Lower leg skin (tissue), 4 donors: ENCODE measurements around the gene ASB5. TPM values are rescaled to one million over a fixed set of nuclear protein-coding genes. Genes with fewer than 3 reads are reported as not detected.

Experiments used
- DNase-seq, 2 donors: peaks; one replicate each; pipeline ENCODE4 v3.0.0-alpha.2; 2019; ENCODE audit warnings: low spot score in 2 of 2
- H3K4me3 ChIP-seq: fragments of 200-600 bp; sonication (generic); 2 replicates; pipeline ENCODE4 v1.5.1; 2017; ENCODE audit warnings: mild to moderate bottlenecking, low read depth; ENCODE audit not compliant: poor library complexity, severe bottlenecking
- CTCF ChIP-seq, 3 donors: fragments of 450-650 bp; IDR thresholded peaks; one replicate each; pipeline ENCODE4 v1.5.1; 2016; ENCODE audit warnings: antibody characterized with exemption in 3 of 3, mild to moderate bottlenecking in 3 of 3, moderate library complexity in 2 of 3
- POLR2A ChIP-seq, 2 donors: fragments of 450-650 bp; IDR thresholded peaks; one replicate each; pipeline ENCODE4 v1.6.1; 2016 to 2017; ENCODE audit warnings: antibody characterized with exemption in 2 of 2, mild to moderate bottlenecking in 1 of 2, moderate library complexity in 1 of 2
- WGBS, 2 donors: methylation state at CpG; one replicate each; pipeline ENCODE4 v1.1.5; 2018; 5-methylcytosine and 5-hydroxymethylcytosine counted together
- intact Hi-C: fragments of 100-400 bp; cut with DNase I; formaldehyde crosslinking; loops from one replicate; pipeline ENCODE4 v1.15.0; 2023; ENCODE audit warnings: low total_unique reads
- total RNA-seq, 4 donors: library from RNA; depleted of rRNA; stranded (reverse); fragments of >200 nt; gene quantifications; one replicate each; pipeline ENCODE4 v1.1.0, GENCODE V29; 2016

ASB5 gene
- total RNA-seq, 4 donors from 2014 or later = 0.07 TPM; not detected in 3

- intact Hi-C loops = no loop called here
- 85 to 87% methylated on average over 3 of the region's 3 CpGs for WGBS, 2 donors
- no peak for DNase-seq
- TF ChIP-seq POLR2A (IDR thresholded peaks at IDR 0.05) (no peak), CTCF (IDR thresholded peaks at IDR 0.05) (no peak)
- no peak overlapping the region for H3K4me3 ChIP-seq
Observed at GRCh38 chr4:176258135-176258534, 10.9 kb downstream of the ASB5 start.

GRCh38 chr4:176256921-176257320 is 12.1 kb downstream of the ASB5 start:
- no peak overlapping the region for H3K4me3 ChIP-seq
- TF ChIP-seq POLR2A (IDR thresholded peaks at IDR 0.05) = no peak
- no peak for TF ChIP-seq CTCF (IDR thresholded peaks at IDR 0.05)
- intact Hi-C loops = no loop called here
- 39 to 50% methylated on average over 1 of the region's 1 CpG for WGBS, 2 donors
- DNase-seq = no peak

- WGBS, 2 donors = 92 to 94% methylated on average over 1 of the region's 1 CpG
- intact Hi-C loops = no loop called here
Observed at GRCh38 chr4:176242764-176243347, 26.2 kb downstream of the ASB5 start.

GRCh38 chr4:176241703-176242102 is 27.3 kb downstream of the ASB5 start:
- DNase-seq = no peak
- intact Hi-C loops = no loop called here

More at GRCh38 chr4:176242764-176243347, 26.2 kb downstream of the ASB5 start:
- DNase-seq = no peak
- no peak overlapping the region for H3K4me3 ChIP-seq
- TF ChIP-seq CTCF (IDR thresholded peaks at IDR 0.05) = no peak
- TF ChIP-seq POLR2A (IDR thresholded peaks at IDR 0.05) = no peak

GRCh38 chr4:176238826-176239225 is 30.2 kb downstream of the ASB5 start:
- no peak for TF ChIP-seq CTCF (IDR thresholded peaks at IDR 0.05)
- TF ChIP-seq POLR2A (IDR thresholded peaks at IDR 0.05) = no peak
- WGBS, 2 donors = 65 to 68% methylated on average over 4 of the region's 4 CpGs
- H3K4me3 ChIP-seq = no peak overlapping the region
- intact Hi-C loops = no loop called here
- DNase-seq = no peak

More at GRCh38 chr4:176241703-176242102, 27.3 kb downstream of the ASB5 start:
- H3K4me3 ChIP-seq = no peak overlapping the region
- TF ChIP-seq CTCF (IDR thresholded peaks at IDR 0.05) = no peak
- no peak for TF ChIP-seq POLR2A (IDR thresholded peaks at IDR 0.05)
- WGBS, 2 donors = 89 to 91% methylated on average over 8 of the region's 8 CpGs

GRCh38 chr4:176238157-176238610 is 30.8 kb downstream of the ASB5 start:
- WGBS, 2 donors = 58% methylated on average over 7 of the region's 7 CpGs
- H3K4me3 ChIP-seq = no peak overlapping the region
- TF ChIP-seq POLR2A (IDR thresholded peaks at IDR 0.05) = no peak
- no peak for TF ChIP-seq CTCF (IDR thresholded peaks at IDR 0.05)
- intact Hi-C loops = no loop called here
- DNase-seq = no peak
